Measurements from ENCODE around the gene PICK1. TPM values are rescaled to one million over a fixed set of nuclear protein-coding genes. Genes with fewer than 3 reads are reported as not detected.
A peak's percentile ranks its signal among the peaks of the same experiment; 100 is the strongest.

The PICK1 gene
- total and polyA plus RNA-seq, 3 donors from 2014 or later: 61.5 to 89.7 (median 78.7) TPM

GRCh38 chr22:38038426-38038825, 18.8 kb upstream of the PICK1 start:
- H3K9me3 ChIP-seq: no peaks in the 10 kb centered on the region
- peak overlapping the region; percentile 40 to 62 for H3K4me3 ChIP-seq
- H3K27me3 ChIP-seq: no peaks in the 10 kb centered on the region
- 66 to 73% methylated on average over 8 to 16 of the region's 23 CpGs for WGBS, 2 donors
- H3K4me1 ChIP-seq: peaks cover 55% of the 10 kb centered on the region
- peak overlapping the region; percentile 92 to 94 for H3K27ac ChIP-seq
- no peak for TF ChIP-seq CTCF (IDR thresholded peaks at IDR 0.05)
- no peak for TF ChIP-seq POLR2A (IDR thresholded peaks at IDR 0.05)
- H3K36me3 ChIP-seq (ENCODE audit: low read depth, missing control alignments): no peaks in the 10 kb centered on the region
- no peak for DNase-seq
- intact Hi-C loops (cut with DNase I; ENCODE audit: low total_unique reads): no loop called here

GRCh38 chr22:38038890-38039812, 18.1 kb upstream of the PICK1 start:
- TF ChIP-seq CTCF (IDR thresholded peaks at IDR 0.05) (peak in 1 of 3 experiments; percentile 5), POLR2A (IDR thresholded peaks at IDR 0.05) (no peak)

GRCh38 chr22:38040953-38041759, 16.0 kb upstream of the PICK1 start:
- Histone ChIP-seq H3K36me3 (ENCODE audit: low read depth, missing control alignments) (no peaks in the 10 kb centered on the region), H3K4me3 (no peak overlapping the region), H3K4me1 (peaks cover 35% of the 10 kb centered on the region), H3K9me3 (no peaks in the 10 kb centered on the region), H3K27ac (no peak overlapping the region), H3K27me3 (no peaks in the 10 kb centered on the region)
- WGBS, 2 donors: 71 to 74% methylated on average over 19 to 20 of the region's 20 CpGs
- no peak for DNase-seq
- TF ChIP-seq POLR2A (IDR thresholded peaks at IDR 0.05): no peak
- TF ChIP-seq CTCF (IDR thresholded peaks at IDR 0.05): no peak
- intact Hi-C loops (cut with DNase I; ENCODE audit: low total_unique reads): no loop called here

More at GRCh38 chr22:38038890-38039812, 18.1 kb upstream of the PICK1 start:
- Histone ChIP-seq H3K4me1 (peaks cover 48% of the 10 kb centered on the region), H3K27ac (peak overlapping the region; percentile 92 to 94), H3K27me3 (no peaks in the 10 kb centered on the region), H3K9me3 (no peaks in the 10 kb centered on the region), H3K4me3 (peak overlapping the region; percentile 40 to 62), H3K36me3 (ENCODE audit: low read depth, missing control alignments) (no peaks in the 10 kb centered on the region)
- 4 to 20% methylated on average over 21 to 36 of the region's 46 CpGs for WGBS, 2 donors
- peak; percentile 56 for DNase-seq
- intact Hi-C loops (cut with DNase I; ENCODE audit: low total_unique reads): no loop called here

- 63 to 81% methylated on average over 4 to 5 of the region's 5 CpGs for WGBS, 2 donors
- intact Hi-C loops (cut with DNase I; ENCODE audit: low total_unique reads): no loop called here
- peaks cover 27% of the 10 kb centered on the region for H3K4me1 ChIP-seq
Measured at GRCh38 chr22:38041760-38042487, 15.3 kb upstream of the PICK1 start.

More at GRCh38 chr22:38041760-38042487, 15.3 kb upstream of the PICK1 start:
- Histone ChIP-seq H3K9me3 (no peaks in the 10 kb centered on the region), H3K4me3 (no peak overlapping the region), H3K27ac (peak overlapping the region in 1 of 2 donors; percentile 16), H3K36me3 (ENCODE audit: low read depth, missing control alignments) (no peaks in the 10 kb centered on the region), H3K27me3 (no peaks in the 10 kb centered on the region)
- DNase-seq: no peak
- TF ChIP-seq POLR2A (IDR thresholded peaks at IDR 0.05): no peak
- TF ChIP-seq CTCF (IDR thresholded peaks at IDR 0.05): no peak

Measured in testis (tissue), 3 donors.